Activated CD4-positive, alpha-beta T cell treated with anti-CD3 and anti-CD28 coated beads, Interleukin-2, amount 50 U/mL, for 4 hours (primary cell): ENCODE measurements around the gene SPRR2G.
"Not testable (repeated sequence)": the region's sequence is repeated elsewhere in the genome, so short reads cannot be mapped to it uniquely, and the experiment has no call there.

Experiments
- DNase-seq, 2 experiments: peaks; one replicate each; pipeline ENCODE4 v3.0.0-alpha.2; 2020

The SPRR2G gene

DNA sequence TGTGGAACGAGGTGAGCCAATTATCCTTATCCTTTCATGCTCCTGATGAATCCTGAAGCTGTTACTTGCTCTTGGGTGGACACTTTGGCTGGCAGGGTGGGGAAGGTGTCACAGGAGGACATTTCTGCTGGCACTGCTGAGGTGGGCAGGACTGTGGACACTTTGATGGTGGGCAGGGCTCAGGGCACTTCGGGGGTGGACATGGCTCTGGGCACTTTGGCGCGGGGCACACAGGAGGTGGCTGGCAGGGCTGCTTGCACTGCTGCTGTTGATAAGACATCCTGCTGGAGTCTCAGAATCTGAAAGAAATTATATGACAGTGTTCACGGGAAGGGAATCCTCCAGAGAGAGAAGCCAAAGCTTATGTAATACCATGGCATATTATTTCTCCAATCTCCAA lies 38.2 kb downstream of the SPRR2G start:
- not testable (repeated sequence) for DNase-seq

DNA sequence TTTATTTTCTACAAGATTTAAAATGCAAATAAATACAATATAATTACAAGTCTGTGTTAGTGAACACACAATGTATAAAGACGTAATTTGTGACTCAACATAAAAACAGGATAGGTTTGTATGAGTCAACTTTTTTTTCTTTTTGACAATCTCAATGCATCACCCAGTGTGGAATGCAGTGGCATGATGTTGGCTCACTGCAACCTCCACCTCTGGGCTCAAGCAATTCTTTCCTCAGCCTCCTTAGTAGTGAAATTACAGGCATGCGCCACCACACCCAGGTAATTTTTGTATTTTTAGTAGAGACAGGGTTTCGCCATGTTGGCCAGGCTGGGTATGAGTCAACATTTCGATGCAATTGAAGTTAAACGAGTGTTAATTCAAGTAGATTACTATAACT lies 50.4 kb downstream of the SPRR2G start:
- no peak for DNase-seq
